Measurements from ENCODE around the gene OR51I1.

The OR51I1 gene

DNA sequence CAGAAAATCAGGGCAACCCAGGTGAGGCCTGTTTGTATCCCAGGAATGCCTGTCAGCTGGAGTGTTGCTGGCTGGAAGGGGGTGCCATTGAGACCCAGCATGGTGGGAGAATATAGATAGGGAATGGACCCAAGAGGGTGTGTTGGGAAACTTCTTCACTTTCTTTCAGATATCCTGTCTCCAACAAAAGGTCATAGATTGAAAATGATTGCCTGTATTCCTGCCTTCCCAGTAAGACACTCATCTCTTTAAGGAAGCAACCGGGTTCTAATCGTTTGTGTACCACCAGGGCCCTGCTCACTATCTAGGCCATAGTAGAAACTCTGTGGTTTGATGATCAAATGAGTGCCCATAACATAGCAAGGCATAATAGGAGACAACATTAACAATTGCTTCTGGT, at the start of gene OR51I1:
OR51I1 (minus strand) TSS at position 101 of the 400 bp plus-strand sequence; CDS start at position 101, 0 bp downstream.
- DNase-seq (ENCODE audit: low spot score): no peak

DNA sequence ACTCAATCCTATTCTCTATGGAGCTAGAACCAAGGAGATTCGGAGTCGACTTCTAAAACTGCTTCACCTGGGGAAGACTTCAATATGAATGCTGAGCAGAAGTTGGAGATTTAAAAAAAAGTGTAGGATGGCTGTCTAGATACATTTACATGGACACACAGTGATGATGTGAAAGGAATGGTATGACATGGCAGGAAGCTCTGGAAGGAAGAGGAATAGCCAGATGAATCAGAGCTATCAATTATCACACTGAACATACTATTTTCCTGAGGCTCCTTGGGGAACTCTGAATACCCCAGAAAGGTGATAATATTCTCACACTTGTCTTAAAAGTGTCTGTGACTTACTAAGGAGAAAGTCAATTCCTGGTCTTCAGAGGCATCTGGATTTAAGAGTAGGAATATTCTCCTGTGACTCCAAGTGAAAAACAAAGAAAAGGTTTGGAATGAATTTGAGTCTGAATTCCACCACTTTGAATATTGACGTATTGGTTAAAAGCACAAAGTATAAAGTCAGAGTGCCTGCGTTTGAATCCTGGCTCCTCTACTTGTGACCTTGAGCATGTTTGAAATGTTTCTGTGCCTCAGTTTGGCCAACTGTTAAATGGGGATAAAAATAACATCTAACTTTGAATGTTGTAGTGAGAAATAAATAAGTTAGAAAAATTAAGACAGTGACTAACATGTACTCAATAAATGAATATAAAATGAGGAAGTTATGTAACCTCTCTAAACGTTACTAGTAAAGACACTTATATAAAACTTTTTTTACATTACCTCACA, 48.5 kb upstream of the OR51I1 start:
- DNase-seq (ENCODE audit: low spot score): no peak

DNA sequence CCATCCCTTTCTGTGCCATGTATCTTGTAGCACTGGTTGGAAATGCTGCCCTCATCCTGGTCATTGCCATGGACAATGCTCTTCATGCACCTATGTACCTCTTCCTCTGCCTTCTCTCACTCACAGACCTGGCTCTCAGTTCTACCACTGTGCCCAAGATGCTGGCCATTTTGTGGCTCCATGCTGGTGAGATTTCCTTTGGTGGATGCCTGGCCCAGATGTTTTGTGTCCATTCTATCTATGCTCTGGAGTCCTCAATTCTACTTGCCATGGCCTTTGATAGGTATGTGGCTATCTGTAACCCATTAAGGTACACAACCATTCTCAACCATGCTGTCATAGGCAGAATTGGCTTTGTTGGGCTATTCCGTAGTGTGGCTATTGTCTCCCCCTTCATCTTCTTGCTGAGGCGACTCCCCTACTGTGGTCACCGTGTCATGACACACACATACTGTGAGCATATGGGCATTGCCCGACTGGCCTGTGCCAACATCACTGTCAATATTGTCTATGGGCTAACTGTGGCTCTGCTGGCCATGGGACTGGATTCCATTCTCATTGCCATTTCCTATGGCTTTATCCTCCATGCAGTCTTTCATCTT, 47.6 kb upstream of the OR51I1 start:
- DNase-seq (ENCODE audit: low spot score): no peak

DNA sequence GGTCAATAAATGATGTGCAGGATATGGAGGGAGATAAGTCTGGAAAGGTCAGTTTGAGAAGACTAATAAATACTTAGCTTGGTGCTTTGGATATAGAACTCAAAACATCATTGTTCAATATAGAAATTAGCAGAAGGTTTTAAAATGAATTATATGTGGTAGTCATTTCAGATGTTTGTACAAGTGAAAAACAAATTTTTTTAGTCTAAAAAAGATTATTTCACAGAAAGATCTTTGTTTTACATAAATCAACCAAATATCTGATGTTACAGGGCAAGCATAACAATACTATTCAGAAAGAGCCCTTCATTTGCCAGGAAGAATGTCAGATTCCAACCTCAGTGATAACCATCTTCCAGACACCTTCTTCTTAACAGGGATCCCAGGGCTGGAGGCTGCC, 47.1 kb upstream of the OR51I1 start, which contains the start of gene OR52D1:
OR52D1 (plus strand) TSS at position 301 of the 400 bp plus-strand sequence; CDS start at position 323, 22 bp downstream.
- DNase-seq (ENCODE audit: low spot score): no peak

DNA sequence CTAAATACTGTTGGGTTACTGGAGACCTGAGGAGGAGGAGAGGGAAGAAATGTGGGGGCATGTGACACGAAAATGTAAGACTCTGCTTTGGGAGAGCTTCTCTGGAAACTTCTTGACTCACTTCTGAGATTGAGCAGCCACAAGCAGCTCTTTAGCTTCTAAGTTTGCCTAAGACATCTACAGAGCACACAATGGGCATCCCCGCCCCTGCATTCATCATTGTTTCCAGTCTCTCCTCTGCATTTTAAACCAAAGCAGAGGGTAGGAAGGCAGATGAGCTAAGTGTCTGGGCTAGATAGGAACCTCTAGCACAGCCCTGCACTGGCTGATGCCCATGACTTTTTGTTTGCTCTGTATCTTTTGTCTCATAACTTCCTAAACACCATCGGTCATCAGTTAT, 45.1 kb upstream of the OR51I1 start:
- no peak for DNase-seq (ENCODE audit: low spot score)

DNA sequence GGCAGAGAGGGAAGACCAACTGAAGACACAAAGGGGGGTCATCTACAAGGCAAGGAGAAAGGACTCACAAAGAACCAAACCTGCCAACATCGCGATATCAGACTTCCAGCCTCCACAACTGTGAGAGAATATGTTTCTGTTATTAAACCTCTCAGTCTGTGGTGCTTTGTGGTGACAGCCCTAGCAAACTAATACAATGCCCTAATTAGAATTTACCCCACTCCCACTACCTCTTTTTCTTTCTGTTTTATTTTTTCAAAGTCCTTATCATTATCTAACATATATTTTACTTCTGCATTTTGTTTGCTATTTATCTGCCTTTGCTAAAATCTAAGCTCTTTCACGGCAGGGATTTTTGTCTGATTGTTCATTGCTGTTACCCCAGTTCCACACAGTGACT, 44.7 kb upstream of the OR51I1 start:
- DNase-seq (ENCODE audit: low spot score): no peak

- peak; percentile 70 for DNase-seq (ENCODE audit: low spot score)
Measured at GRCh38 chr11:5476186-5476819, 35.0 kb upstream of the OR51I1 start.

DNA sequence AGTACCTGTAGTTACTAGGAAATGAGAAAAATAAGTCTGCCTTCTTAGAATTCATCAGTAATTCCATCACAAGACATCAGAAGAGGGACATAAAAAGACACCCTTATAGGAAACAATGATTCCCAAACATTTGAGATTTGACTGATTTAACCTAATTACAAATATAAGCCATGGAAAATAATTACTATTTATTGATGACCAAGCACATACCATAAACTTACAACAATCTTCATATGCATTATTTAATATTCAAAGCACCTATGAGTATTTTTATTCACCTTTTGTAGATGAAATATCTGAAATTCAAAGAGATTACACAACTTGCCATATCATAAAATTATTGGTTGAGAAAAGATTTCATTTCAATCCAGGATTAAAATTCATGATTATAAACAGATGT, 32.6 kb upstream of the OR51I1 start:
- no peak for DNase-seq (ENCODE audit: low spot score)

- no peak for DNase-seq (ENCODE audit: low spot score)
Measured at GRCh38 chr11:5467527-5467926, 26.2 kb upstream of the OR51I1 start.

- no peak for DNase-seq (ENCODE audit: low spot score)
Measured at GRCh38 chr11:5460983-5461621, 19.8 kb upstream of the OR51I1 start.

GRCh38 chr11:5449432-5449831, 8.1 kb upstream of the OR51I1 start:
- DNase-seq (ENCODE audit: low spot score): no peak

GRCh38 chr11:5449023-5449422, 7.7 kb upstream of the OR51I1 start, which contains the start of gene OR51I2:
TSS of gene OR51I2 (plus strand) at chr11:5449323. CDS start at chr11:5453489, 4,166 bp downstream.
- no peak for DNase-seq (ENCODE audit: low spot score)

DNA sequence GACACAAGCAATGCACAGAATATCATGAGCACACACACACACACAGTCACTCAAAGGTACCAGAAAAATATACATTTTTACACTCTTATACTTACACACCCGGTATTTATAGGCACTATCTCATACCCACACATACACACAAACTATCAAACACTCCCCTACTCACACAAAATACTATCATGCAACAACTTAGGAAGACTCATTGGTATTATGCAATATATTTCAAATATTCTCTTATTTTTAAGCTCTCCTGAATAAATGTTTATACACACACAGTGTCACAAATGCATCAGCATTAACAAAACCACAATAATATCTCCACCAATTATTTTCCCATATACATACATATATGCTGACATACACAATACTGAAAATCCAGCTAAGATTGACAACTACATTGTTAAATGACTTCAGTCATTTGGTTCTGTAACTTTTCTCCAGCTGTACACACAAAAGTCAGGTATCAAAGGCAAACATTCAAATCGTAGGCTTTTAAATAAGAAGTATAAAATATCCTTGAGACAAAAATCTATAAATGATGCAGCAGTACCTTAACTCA, 2.6 kb upstream of the OR51I1 start:
- DNase-seq (ENCODE audit: low spot score): no peak

GRCh38 chr11:5423131-5423530, 18.2 kb downstream of the OR51I1 start:
- no peak for DNase-seq (ENCODE audit: low spot score)

DNA sequence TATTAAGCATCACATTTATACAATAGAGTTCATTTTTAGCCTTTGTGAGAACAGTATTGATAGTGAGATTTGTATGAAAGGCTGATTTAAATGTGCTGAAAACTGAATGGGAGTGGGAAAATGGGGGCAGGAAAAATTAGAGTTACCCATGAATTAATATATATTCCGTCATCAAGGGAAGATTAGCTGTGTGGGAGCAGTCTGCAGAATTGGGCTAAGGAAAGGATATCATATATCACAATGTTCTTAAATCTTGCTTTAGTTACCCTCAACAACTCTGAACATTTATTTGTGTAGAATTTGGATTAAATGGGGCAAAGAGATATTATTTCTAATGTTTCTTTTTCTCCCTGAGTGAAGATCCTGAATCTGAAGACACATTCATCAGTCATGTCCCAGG, 19.5 kb downstream of the OR51I1 start, which contains the start of gene OR51Q1:
OR51Q1 (plus strand) TSS at position 301 of the 400 bp plus-strand sequence; CDS start at position 391, 90 bp downstream.
- DNase-seq (ENCODE audit: low spot score): no peak

DNA sequence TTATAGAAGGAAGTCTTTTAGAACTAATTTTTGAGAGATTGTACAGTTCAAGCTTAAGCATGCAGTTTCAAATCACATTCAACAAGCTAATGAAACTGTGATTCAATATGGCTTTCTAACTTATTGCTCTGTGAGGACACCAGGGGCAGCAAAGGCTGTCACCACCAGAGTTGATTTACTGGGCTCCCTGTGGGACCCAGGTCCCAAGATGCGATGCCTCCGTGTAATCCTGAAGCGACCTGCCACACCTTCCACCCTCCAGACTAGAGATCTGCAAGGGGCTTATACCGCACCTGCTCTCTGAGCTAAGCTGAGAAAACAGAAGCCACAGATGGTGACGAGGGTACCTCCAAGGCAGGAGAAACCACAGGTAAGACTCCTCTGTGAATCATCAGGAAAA, 20.3 kb downstream of the OR51I1 start:
- no peak for DNase-seq (ENCODE audit: low spot score)

- DNase-seq (ENCODE audit: low spot score): no peak
Measured at GRCh38 chr11:5405173-5405572, 36.1 kb downstream of the OR51I1 start.

- DNase-seq (ENCODE audit: low spot score): no peak
Measured at GRCh38 chr11:5398936-5399335, 42.4 kb downstream of the OR51I1 start.

DNA sequence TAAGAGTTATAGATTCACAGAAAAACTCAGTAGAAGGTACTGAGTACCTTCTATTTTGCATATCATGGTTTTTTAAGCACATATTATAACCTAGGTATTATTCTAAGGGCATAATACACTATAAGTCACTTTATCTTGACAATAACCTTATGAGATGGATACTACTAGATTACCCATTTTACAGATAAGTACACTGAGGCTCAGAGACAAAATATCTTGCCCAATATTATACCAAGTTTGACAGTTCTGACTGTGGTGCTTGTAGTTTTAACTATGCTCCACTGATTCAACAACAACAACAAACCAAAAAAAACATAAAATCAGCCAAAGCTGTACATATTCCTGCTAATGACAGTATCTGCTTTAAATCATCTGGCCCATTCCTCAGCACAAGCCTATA, 47.2 kb downstream of the OR51I1 start:
- no peak for DNase-seq (ENCODE audit: low spot score)
